Activated CD8-positive, alpha-beta memory T cell treated with anti-CD3 and anti-CD28 coated beads, Interleukin-2, amount 50 U/mL, for 4 hours (primary cell): Measurements from ENCODE around the gene IL7R.
"Not testable (repeated sequence)": the region's sequence is repeated elsewhere in the genome, so short reads cannot be mapped to it uniquely, and the experiment has no call there.

ENCODE experiments used
- DNase-seq: peaks from one replicate; pipeline ENCODE4 v3.0.0-alpha.2; 2020

Gene IL7R

GRCh38 chr5:35878079-35878478 lies 21.4 kb downstream of the IL7R start:
- no peak for DNase-seq

GRCh38 chr5:35879096-35879495 lies 22.4 kb downstream of the IL7R start:
- no peak for DNase-seq

GRCh38 chr5:35879649-35880048 lies 23.0 kb downstream of the IL7R start:
- no peak for DNase-seq

DNA sequence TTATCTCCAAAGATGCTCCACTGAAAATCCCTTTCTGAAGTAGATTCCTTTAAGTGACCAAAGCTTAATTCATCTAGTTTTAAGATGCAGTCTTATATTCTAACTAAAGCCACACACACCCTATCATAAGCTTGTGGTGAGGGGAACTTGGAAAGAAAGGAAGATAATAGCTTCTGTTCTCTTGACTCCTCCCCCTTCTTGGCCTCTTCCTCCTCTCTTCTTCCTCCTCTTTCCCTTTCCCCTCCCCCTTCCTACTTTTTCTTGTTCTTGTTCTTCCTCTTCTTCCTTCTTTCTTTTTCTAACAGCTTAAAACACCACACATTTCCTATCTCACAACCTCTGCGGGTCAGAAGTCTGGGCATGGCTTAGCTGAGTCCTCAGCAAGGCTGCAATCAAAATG lies 23.5 kb downstream of the IL7R start:
- no peak for DNase-seq

- no peak for DNase-seq
These were observed 25.1 kb downstream of the IL7R start for GRCh38 chr5:35881758-35882157.

GRCh38 chr5:35884191-35884769 lies 27.6 kb downstream of the IL7R start:
- DNase-seq, result no peak

GRCh38 chr5:35884773-35885172 lies 28.1 kb downstream of the IL7R start:
- DNase-seq, result no peak

GRCh38 chr5:35886381-35886780 lies 29.7 kb downstream of the IL7R start:
- no peak for DNase-seq

GRCh38 chr5:35887321-35888100 lies 30.8 kb downstream of the IL7R start:
- no peak for DNase-seq

- no peak for DNase-seq
These were observed 33.6 kb downstream of the IL7R start for GRCh38 chr5:35890021-35891020.

DNA sequence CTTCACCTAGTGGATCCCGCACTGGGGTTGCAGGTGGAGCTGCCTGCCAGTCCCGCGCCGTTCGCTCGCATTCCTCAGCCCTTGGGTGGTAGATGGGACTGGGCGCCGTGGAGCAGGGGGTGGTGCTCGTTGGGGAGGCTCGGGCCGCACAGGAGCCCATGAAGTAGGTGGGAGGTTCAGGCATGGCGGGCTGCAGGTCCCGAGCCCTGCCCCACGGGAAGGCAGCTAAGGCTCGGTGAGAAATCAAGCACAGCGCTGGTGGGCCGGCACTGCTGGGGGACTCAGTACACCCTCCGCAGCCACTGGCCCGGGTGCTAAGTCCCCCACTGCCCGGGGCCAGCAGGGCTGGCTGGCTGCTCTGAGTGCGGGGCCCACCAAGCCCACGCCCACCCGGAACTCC lies 36.1 kb downstream of the IL7R start:
- DNase-seq, result not testable (repeated sequence)

GRCh38 chr5:35894131-35894530 lies 37.4 kb downstream of the IL7R start:
- DNase-seq, result no peak

DNA sequence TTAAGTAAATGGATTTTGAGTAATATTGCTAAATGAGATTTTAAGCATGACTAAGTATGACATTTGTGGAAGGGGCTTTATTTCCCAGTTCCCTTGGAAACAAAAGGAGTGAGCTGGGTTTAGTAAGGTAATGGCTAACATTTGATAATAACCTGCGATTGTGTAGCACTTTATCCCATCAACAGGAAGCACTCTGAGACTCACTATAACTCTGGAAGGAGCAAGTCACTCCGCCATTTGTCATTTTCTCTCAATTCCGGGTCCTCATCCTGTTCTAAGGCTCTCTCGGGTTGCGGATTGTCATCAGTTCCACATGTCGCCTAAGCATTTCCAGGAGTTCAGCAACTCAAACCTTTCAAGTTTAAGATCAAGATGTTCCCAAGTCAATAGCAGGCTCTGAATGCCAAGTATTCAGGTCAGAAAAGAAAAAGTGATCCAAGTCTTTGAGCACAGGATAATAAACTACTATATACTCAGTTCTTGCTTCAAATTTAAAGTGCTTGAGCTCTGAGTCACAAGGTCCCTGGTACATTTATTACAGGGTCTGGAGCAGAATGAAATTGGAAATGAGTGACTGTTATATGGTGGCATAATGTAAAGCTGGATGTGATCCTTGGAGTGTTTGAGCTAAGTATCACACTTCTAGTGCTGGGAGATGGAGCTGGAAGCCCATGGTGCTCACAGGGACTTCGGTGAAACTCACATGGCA lies 42.4 kb downstream of the IL7R start:
- no peak for DNase-seq

GRCh38 chr5:35899800-35900199 lies 43.1 kb downstream of the IL7R start:
- no peak for DNase-seq

GRCh38 chr5:35900972-35901695 lies 44.4 kb downstream of the IL7R start:
- no peak for DNase-seq

GRCh38 chr5:35902046-35902672 lies 45.5 kb downstream of the IL7R start:
- DNase-seq, result no peak

DNA sequence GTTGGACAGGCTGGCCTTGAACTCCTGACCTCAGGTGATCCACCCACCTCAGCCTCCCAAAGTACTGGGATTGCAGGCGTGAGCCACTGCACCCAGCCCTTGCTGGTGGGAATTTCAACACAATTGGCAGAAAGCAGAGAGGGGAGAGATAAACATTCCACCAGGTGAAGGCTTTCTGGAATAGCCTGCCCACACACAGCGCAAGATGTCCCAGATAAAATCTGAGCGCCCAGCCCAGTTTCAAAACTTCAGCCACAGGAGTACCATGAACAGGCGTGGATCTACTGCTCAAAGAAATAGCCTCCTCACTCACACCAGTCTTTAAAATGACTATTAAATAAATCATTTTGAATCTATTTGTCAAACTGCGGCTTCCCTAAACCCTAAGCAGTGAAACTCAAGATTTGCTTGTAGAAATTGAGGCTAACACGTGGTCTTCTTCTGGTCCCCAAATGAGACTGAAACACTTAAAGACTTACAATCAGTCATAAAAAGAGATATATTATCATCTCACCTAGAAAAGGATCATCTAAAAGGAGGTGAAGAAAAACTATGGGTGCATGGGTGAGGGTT lies 47.0 kb downstream of the IL7R start:
- no peak for DNase-seq

DNA sequence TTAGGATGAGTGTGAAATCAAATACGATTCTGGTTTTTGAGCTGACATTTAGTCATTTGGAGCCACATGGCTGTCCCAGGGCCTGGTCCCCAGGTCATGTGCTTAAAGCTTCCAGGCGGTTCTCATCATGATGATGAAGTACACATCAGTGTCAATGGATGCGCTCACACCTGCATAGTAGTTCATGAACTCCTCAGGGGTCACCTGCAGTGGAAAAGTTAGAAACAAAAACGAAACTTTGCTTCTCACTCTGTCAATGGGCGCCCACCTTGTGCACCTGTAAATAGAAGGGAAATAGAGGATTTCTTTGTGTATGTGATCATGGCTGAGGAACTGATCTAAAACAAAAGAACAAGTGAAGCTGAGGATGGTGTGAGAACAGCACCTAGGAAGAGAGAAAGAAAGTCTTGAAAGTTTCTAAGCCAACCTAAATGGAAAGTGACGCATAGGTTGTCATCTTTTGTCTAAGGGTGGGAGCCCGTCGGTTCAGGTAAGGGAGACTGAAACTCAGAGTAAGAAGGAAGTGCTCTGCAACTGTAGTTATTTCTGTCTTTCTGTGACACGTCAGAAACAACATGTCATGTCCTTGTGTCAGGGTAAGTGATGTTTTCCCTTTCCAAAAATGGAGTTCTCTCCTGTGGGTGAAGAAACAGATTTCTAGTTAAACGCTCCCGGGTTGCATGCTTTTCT lies 47.9 kb downstream of the IL7R start:
- no peak for DNase-seq

DNA sequence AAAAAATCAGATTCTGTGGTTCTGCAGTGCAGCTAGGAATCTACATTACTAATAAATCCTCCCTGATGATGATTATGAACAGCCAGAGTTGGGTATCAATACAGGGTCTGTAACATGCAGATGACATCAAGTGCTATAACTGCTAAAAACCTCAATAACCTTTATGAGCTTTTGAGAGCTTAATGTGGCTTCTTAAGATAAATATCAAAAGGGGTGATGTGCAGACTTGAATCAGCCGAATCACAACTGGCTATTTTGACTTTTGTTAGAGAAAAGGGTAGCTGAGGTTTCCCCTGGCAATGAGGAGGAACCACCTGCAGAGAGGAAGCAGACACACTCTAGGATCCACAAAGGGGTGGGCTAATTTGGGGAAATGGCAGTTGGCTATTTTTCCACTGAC lies 51.5 kb downstream of the IL7R start:
- no peak for DNase-seq

DNA sequence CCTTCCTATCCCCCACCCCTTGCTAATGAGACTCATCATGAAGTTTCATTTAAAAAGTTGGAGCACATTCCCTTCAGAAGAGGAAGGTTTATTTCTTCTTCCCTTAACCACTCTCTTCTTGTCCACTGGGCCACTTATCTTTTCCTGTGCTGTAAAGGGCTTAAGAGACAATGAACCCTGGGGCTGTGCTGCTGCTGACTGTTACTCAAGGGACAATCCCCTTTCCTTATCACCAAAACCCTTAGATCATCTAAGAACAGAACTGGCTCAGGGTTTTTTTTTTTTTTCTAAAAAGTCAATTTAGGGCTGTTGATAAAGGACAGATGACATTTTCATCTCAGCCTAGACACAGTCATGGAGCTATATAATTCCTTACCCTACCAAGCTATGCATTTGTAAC lies 52.1 kb downstream of the IL7R start:
- DNase-seq, result no peak

- DNase-seq, result no peak
These were observed 62.5 kb downstream of the IL7R start for GRCh38 chr5:35919191-35919590.
